Measurements from ENCODE around the gene CD99. TPM values are rescaled to one million over a fixed set of nuclear protein-coding genes. Genes with fewer than 3 reads are reported as not detected.

The CD99 gene
- total RNA-seq, 2 donors from 2014 or later = 234 to 282 TPM

- TF ChIP-seq CTCF (IDR thresholded peaks at IDR 0.05) = no peak
These were observed 97.9 kb downstream of the CD99 start for GRCh38 chrX:2788980-2789379.

GRCh38 chrX:2789569-2789968, 98.5 kb downstream of the CD99 start:
- Histone ChIP-seq H3K27ac (no peak overlapping the region), H3K36me3 (no peaks in the 10 kb centered on the region), H3K4me3 (no peak overlapping the region), H3K9me3 (no peaks in the 10 kb centered on the region), H3K4me1 (no peaks in the 10 kb centered on the region), H3K27me3 (no peaks in the 10 kb centered on the region)
- DNase-seq (ENCODE audit: low spot score) = no peak
- TF ChIP-seq CTCF (IDR thresholded peaks at IDR 0.05) = no peak

More at GRCh38 chrX:2788980-2789379, 97.9 kb downstream of the CD99 start:
- no peaks in the 10 kb centered on the region for H3K4me1 ChIP-seq
- H3K36me3 ChIP-seq = no peaks in the 10 kb centered on the region
- H3K9me3 ChIP-seq = no peaks in the 10 kb centered on the region
- no peak for DNase-seq (ENCODE audit: low spot score)
- no peaks in the 10 kb centered on the region for H3K27me3 ChIP-seq
- H3K27ac ChIP-seq = no peak overlapping the region
- H3K4me3 ChIP-seq = no peak overlapping the region

Other genes starting within 250 kb of the CD99 start
- 10 to 100 TPM; 19.9 to 21.9 TPM for gene DHRSX, start 190.3 kb upstream of the CD99 start, total RNA-seq
- 10 to 100 TPM; 40.7 to 42.0 TPM for gene ZBED1, start 190.3 kb upstream of the CD99 start, total RNA-seq
- 1 to 10 TPM in 1 of 2 donors, under 1 TPM in 1; 0.51 to 1.3 TPM for gene XG, start 60.7 kb downstream of the CD99 start, total RNA-seq
- gene GYG2, start 137.6 kb downstream of the CD99 start, total RNA-seq = 1 to 10 TPM; 4.3 to 6.0 TPM
- 10 to 100 TPM in 1 of 2 donors, 1 to 10 TPM in 1; 6.1 to 10.0 TPM for gene ARSD, start 238.0 kb downstream of the CD99 start, total RNA-seq